K562 (cell line): ENCODE results near the gene PPT2. TPM values are rescaled to one million over a fixed set of nuclear protein-coding genes. Genes with fewer than 3 reads are reported as not detected.

Experiments used
- BCLAF1 ChIP-seq, 2 experiments: fragments of 450-650 bp in 1 of 2; IDR thresholded peaks; 2 replicates each; pipeline ENCODE4 v1.6.1; 2011 to 2017; ENCODE audit warnings: low read depth in 2 of 2, antibody characterized with exemption in 1 of 2, borderline replicate concordance in 1 of 2, low read length in 1 of 2, mild to moderate bottlenecking in 1 of 2, mixed read lengths in 1 of 2; ENCODE audit not compliant: control insufficient read depth in 1 of 2
- BRCA1 ChIP-seq, 2 experiments: fragments of 450-650 bp in 1 of 2; sonication (generic) in 1 of 2; formaldehyde crosslinking in 1 of 2; IDR thresholded peaks; 2 replicates each; pipeline versions ENCODE4 v1.5.0 to v1.6.1; 2017 to 2020; ENCODE audit warnings: mild to moderate bottlenecking in 1 of 2, missing genetic modification reagents in 1 of 2
- BRD9 ChIP-seq: fragments of 450-650 bp; IDR thresholded peaks from 2 replicates; pipeline ENCODE4 v1.6.1; 2018; ENCODE audit warnings: low read depth; ENCODE audit not compliant: partially characterized antibody
- ELK3 ChIP-seq: fragments of 450-650 bp; formaldehyde crosslinking; IDR thresholded peaks from 2 replicates; pipeline ENCODE4 v1.4.0; 2020; ENCODE audit warnings: mild to moderate bottlenecking
- HMGXB4 ChIP-seq: sonication (generic); formaldehyde crosslinking; IDR thresholded peaks from 2 replicates; pipeline ENCODE4 v1.8.1; 2023; ENCODE audit warnings: mild to moderate bottlenecking, missing genetic modification reagents
- NR0B1 ChIP-seq: fragments of 450-650 bp; IDR thresholded peaks from one replicate; pipeline ENCODE4 v1.6.1; 2018; ENCODE audit warnings: mild to moderate bottlenecking, moderate library complexity; ENCODE audit not compliant: partially characterized antibody
- PKNOX1 ChIP-seq: fragments of 450-650 bp; IDR thresholded peaks from 2 replicates; pipeline ENCODE4 v1.6.1; 2016
- SOX6 ChIP-seq: fragments of 450-650 bp; IDR thresholded peaks from 2 replicates; pipeline ENCODE4 v1.6.1; 2014; ENCODE audit warnings: mild to moderate bottlenecking
- TFAP4 ChIP-seq: sonication (generic); formaldehyde crosslinking; IDR thresholded peaks from 2 replicates; pipeline ENCODE4 v1.8.0; 2022; ENCODE audit warnings: missing genetic modification reagents, mild to moderate bottlenecking, moderate library complexity, borderline replicate concordance
- ZC3H11A ChIP-seq: IDR thresholded peaks from 2 replicates; pipeline ENCODE4 v1.6.1; 2012; ENCODE audit warnings: low read depth, low read length, improper control_type of control experiment
- ZKSCAN8 ChIP-seq: fragments of 200-800 bp; sonication (Bioruptor generic); IDR thresholded peaks from 2 replicates; pipeline ENCODE4 v1.6.1; 2016; ENCODE audit warnings: missing genetic modification characterization, missing compliant biosample characterization
- ZNF316 ChIP-seq: fragments of 450-650 bp; IDR thresholded peaks from 2 replicates; pipeline ENCODE4 v1.6.1; 2016
- ZNF696 ChIP-seq: fragments of 250-450 bp; sonication (Bioruptor Pico); conservative IDR thresholded peaks from 2 replicates; pipeline ENCODE4 v1.4.0; 2020; ENCODE audit warnings: mild to moderate bottlenecking, moderate library complexity
- ZNF75A ChIP-seq: fragments of 450-650 bp; formaldehyde crosslinking; IDR thresholded peaks from 2 replicates; pipeline ENCODE4 v1.4.0; 2020; ENCODE audit warnings: mild to moderate bottlenecking
- ZNF778 ChIP-seq: fragments of 450-650 bp; formaldehyde crosslinking; IDR thresholded peaks from 2 replicates; pipeline ENCODE4 v1.4.0; 2020; ENCODE audit warnings: mild to moderate bottlenecking, moderate library complexity
- polyA plus RNA-seq, 8 experiments: library from polyadenylated mRNA; depleted of rRNA in 4 of 8; stranded (reverse) in 5 of 8; unstranded in 3 of 8; fragments of >200 nt; fragmentation: Nextera tagmentation in 2 of 8; fragmentation: Illumina TruSeq in 1 of 8; extraction: Ambion mirVana in 2 of 8; extraction: Trizol in 1 of 8; gene quantifications; 2 replicates each; pipeline versions ENCODE4 v1.2.1 to v1.2.3, GENCODE V29; 2011 to 2014; ENCODE audit warnings: inconsistent platforms in 1 of 8, missing spikeins in 1 of 8
- total RNA-seq, 7 experiments: library from RNA; depleted of rRNA in 6 of 7; stranded (reverse); fragments of >200 nt in 6 of 7; fragmentation: Illumina TruSeq in 2 of 7; extraction: Trizol in 2 of 7; gene quantifications; 2 replicates each; pipeline versions ENCODE4 v1.2.1 to v1.2.3, GENCODE V29; 2011 to 2021; ENCODE audit warnings: low replicate concordance in 1 of 7

Gene PPT2
- total and polyA plus RNA-seq, 9 of the 15 experiments (the other 6 are each of a cell fraction or from before 2014, with no cell fraction given): 27.4 to 98.8 (median 69.9) TPM

- no peak for TF ChIP-seq BRD9
- no peak for TF ChIP-seq NR0B1
- TF ChIP-seq PKNOX1: peak; percentile 38; the same call in 1 of the 2 replicates
- no peak for TF ChIP-seq ZNF316
- no peak for TF ChIP-seq ELK3 (CRISPR knock-in tag)
- no peak for TF ChIP-seq ZNF75A (CRISPR knock-in tag)
- no peak for TF ChIP-seq ZKSCAN8
- TF ChIP-seq HMGXB4 (CRISPR knock-in tag): no peak
- TF ChIP-seq SOX6: no peak
- no peak for TF ChIP-seq BCLAF1 (IDR thresholded peaks at IDR 0.05; ENCODE audit: borderline replicate concordance in 1 of 2, control insufficient read depth in 1 of 2, low read depth in 2 of 2, low read length in 1 of 2)
- no peak for TF ChIP-seq ZC3H11A
- TF ChIP-seq BRCA1 (IDR thresholded peaks at IDR 0.05): no peak
- TF ChIP-seq BRCA1 (CRISPR knock-in tag; IDR thresholded peaks at IDR 0.05): no peak
- TF ChIP-seq ZNF778 (CRISPR knock-in tag): no peak
- TF ChIP-seq ZNF696 (CRISPR knock-in tag): no peak
- peak; percentile 38; the same call in 1 of the 2 replicates for TF ChIP-seq TFAP4 (CRISPR knock-in tag)
Measured at GRCh38 chr6:32192608-32193039, 38.7 kb downstream of the PPT2 start, which contains the start of gene GPSM3 (continued).
